ENCODE results near the gene METTL25. TPM values are rescaled to one million over a fixed set of nuclear protein-coding genes. Genes with fewer than 3 reads are reported as not detected.

Gene METTL25
- polyA plus RNA-seq, 1 donor = 9.4 TPM

- no peaks in the 10 kb centered on the region for H3K9me3 ChIP-seq (ENCODE audit: control insufficient read depth, low read depth, low read length)
These were observed 103.1 kb downstream of the METTL25 start for GRCh38 chr12:82461393-82461792.

DNA sequence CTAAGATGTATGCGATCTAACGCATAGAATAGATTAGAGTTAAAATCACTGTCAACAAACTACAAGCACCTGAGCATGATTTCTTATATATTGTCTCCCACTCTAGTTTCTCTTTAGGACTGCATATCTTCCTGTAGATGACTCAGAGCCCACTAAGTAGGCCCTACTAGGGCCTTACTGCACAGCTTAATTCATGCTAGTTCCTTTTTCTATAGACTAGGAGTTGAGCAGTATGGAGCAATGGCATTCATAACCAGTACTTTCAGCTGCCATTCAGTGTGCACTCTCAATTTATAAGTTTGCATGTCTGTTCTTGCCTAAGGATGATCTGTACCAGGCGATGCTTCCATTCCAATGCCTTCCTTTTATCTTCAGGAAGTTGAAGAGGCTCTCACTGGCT is 103.5 kb downstream of the METTL25 start:
- DNase-seq = no peak
- Histone ChIP-seq H3K36me3 (ENCODE audit: control insufficient read depth, insufficient read depth, low read length) (peaks cover 6% of the 10 kb centered on the region), H3K9me3 (ENCODE audit: control insufficient read depth, low read depth, low read length) (no peaks in the 10 kb centered on the region), H3K4me1 (ENCODE audit: control insufficient read depth, insufficient read depth, low read length) (no peaks in the 10 kb centered on the region), H3K27me3 (ENCODE audit: control insufficient read depth, insufficient read depth, low read length) (no peaks in the 10 kb centered on the region), H3K27ac (ENCODE audit: low read length) (no peak overlapping the region), H3K4me3 (ENCODE audit: low read length) (no peak overlapping the region)
- WGBS (ENCODE audit: insufficient coverage, low lambda C conversion rate) = no CpG with 5 or more reads among the region's 3 CpGs

More at GRCh38 chr12:82461393-82461792, 103.1 kb downstream of the METTL25 start:
- no peak overlapping the region for H3K27ac ChIP-seq (ENCODE audit: low read length)
- WGBS (ENCODE audit: insufficient coverage, low lambda C conversion rate) = 43% methylated on average over 1 of the region's 1 CpG
- H3K27me3 ChIP-seq (ENCODE audit: control insufficient read depth, insufficient read depth, low read length) = no peaks in the 10 kb centered on the region
- H3K4me3 ChIP-seq (ENCODE audit: low read length) = no peak overlapping the region
- H3K36me3 ChIP-seq (ENCODE audit: control insufficient read depth, insufficient read depth, low read length) = peaks cover 6% of the 10 kb centered on the region
- DNase-seq = no peak
- H3K4me1 ChIP-seq (ENCODE audit: control insufficient read depth, insufficient read depth, low read length) = no peaks in the 10 kb centered on the region

DNA sequence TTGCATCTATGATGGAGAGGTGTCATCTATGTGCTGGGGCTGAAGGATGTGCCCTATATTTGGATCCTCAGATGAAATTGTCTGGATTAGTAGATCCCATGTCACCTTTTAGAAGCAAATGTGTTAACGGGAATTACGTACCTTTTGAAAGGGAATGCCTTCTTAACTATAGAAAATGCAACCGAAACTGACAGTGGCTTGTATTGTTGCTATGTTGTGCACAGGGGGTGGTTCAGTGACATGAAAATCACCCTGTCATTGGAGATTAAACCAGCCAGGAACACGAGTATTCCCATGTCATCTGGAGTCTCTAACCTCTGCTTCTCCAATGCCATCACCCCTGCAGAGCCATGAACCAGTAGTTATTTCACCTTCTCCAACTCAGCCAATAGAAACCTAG is 110.2 kb downstream of the METTL25 start:
- no peak for DNase-seq
- no peak overlapping the region for H3K27ac ChIP-seq (ENCODE audit: low read length)
- no peak overlapping the region for H3K4me3 ChIP-seq (ENCODE audit: low read length)
- H3K36me3 ChIP-seq (ENCODE audit: control insufficient read depth, insufficient read depth, low read length) = peaks cover 12% of the 10 kb centered on the region
- H3K27me3 ChIP-seq (ENCODE audit: control insufficient read depth, insufficient read depth, low read length) = no peaks in the 10 kb centered on the region
- 100% methylated on average over 1 of the region's 4 CpGs for WGBS (ENCODE audit: insufficient coverage, low lambda C conversion rate)
- peaks cover 3% of the 10 kb centered on the region for H3K9me3 ChIP-seq (ENCODE audit: control insufficient read depth, low read depth, low read length)
- no peaks in the 10 kb centered on the region for H3K4me1 ChIP-seq (ENCODE audit: control insufficient read depth, insufficient read depth, low read length)

DNA sequence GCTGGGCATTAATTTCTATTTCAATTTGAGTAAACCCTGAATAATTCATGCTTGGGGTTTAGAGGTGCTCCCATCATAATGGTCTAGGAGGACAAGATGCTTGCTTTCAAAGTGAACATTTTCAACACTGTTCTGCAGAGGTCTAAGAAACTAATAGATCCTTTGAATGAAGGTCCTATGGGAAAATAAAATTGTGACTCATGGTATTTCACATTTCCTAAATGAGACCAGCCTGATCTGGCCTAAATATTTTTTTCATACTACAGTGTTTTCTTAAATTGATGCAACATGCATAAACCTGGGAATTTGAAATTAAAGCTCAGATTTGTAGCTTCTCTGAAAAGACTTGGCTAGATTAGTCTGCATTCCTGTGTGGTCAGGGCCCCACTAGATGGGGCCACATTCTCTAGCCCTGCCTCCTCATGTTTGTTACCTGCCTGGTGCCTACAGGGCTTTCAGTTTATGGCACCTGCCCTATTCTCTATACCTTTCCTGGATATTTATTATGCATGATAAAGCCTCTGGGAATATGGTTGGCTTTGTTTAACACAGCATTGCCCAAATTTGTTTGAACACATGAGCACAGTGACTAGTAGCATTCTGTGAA is 112.7 kb downstream of the METTL25 start:
- Histone ChIP-seq H3K4me1 (ENCODE audit: control insufficient read depth, insufficient read depth, low read length) (no peaks in the 10 kb centered on the region), H3K9me3 (ENCODE audit: control insufficient read depth, low read depth, low read length) (peaks cover 3% of the 10 kb centered on the region), H3K4me3 (ENCODE audit: low read length) (no peak overlapping the region), H3K27ac (ENCODE audit: low read length) (no peak overlapping the region), H3K27me3 (ENCODE audit: control insufficient read depth, insufficient read depth, low read length) (no peaks in the 10 kb centered on the region), H3K36me3 (ENCODE audit: control insufficient read depth, insufficient read depth, low read length) (peaks cover 17% of the 10 kb centered on the region)
- DNase-seq = no peak

GRCh38 chr12:82473111-82473754 is 114.9 kb downstream of the METTL25 start:
- Histone ChIP-seq H3K4me1 (ENCODE audit: control insufficient read depth, insufficient read depth, low read length) (no peaks in the 10 kb centered on the region), H3K27ac (ENCODE audit: low read length) (no peak overlapping the region), H3K4me3 (ENCODE audit: low read length) (no peak overlapping the region), H3K27me3 (ENCODE audit: control insufficient read depth, insufficient read depth, low read length) (no peaks in the 10 kb centered on the region), H3K9me3 (ENCODE audit: control insufficient read depth, low read depth, low read length) (peaks cover 3% of the 10 kb centered on the region), H3K36me3 (ENCODE audit: control insufficient read depth, insufficient read depth, low read length) (peaks cover 17% of the 10 kb centered on the region)
- DNase-seq = no peak
- WGBS (ENCODE audit: insufficient coverage, low lambda C conversion rate) = no CpG with 5 or more reads among the region's 8 CpGs

- H3K4me3 ChIP-seq (ENCODE audit: low read length) = no peak overlapping the region
- no CpG with 5 or more reads among the region's 2 CpGs for WGBS (ENCODE audit: insufficient coverage, low lambda C conversion rate)
- no peak for DNase-seq
- H3K27me3 ChIP-seq (ENCODE audit: control insufficient read depth, insufficient read depth, low read length) = no peaks in the 10 kb centered on the region
- H3K9me3 ChIP-seq (ENCODE audit: control insufficient read depth, low read depth, low read length) = peaks cover 3% of the 10 kb centered on the region
- peaks cover 14% of the 10 kb centered on the region for H3K36me3 ChIP-seq (ENCODE audit: control insufficient read depth, insufficient read depth, low read length)
- H3K27ac ChIP-seq (ENCODE audit: low read length) = no peak overlapping the region
- no peaks in the 10 kb centered on the region for H3K4me1 ChIP-seq (ENCODE audit: control insufficient read depth, insufficient read depth, low read length)
These were observed 116.0 kb downstream of the METTL25 start for GRCh38 chr12:82474181-82474797.

- Histone ChIP-seq H3K4me1 (ENCODE audit: control insufficient read depth, insufficient read depth, low read length) (no peaks in the 10 kb centered on the region), H3K4me3 (ENCODE audit: low read length) (no peak overlapping the region), H3K9me3 (ENCODE audit: control insufficient read depth, low read depth, low read length) (peaks cover 3% of the 10 kb centered on the region), H3K36me3 (ENCODE audit: control insufficient read depth, insufficient read depth, low read length) (peaks cover 12% of the 10 kb centered on the region), H3K27me3 (ENCODE audit: control insufficient read depth, insufficient read depth, low read length) (no peaks in the 10 kb centered on the region), H3K27ac (ENCODE audit: low read length) (no peak overlapping the region)
- WGBS (ENCODE audit: insufficient coverage, low lambda C conversion rate) = 100% methylated on average over 1 of the region's 2 CpGs
- DNase-seq = no peak
These were observed 116.5 kb downstream of the METTL25 start for GRCh38 chr12:82474798-82475184.

DNA sequence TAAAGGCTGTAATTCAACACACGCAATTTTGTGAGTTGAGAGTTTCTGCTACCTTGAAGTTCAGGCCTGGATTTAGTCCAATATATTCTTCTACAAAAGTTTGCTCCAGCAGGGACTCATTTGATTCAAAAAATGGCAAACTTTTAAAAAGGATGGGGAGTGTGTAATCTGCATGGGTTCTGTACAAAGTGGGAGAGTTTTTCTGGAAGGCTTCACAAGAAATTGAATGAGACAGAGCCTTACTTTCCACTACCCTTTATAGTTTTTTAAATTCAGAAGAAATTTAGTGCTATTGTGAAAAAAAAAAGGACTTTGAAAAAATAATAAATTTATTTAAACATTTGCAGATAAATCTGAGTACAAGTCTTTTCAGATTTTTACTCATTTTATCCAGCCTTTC is 116.9 kb downstream of the METTL25 start:
- Histone ChIP-seq H3K36me3 (ENCODE audit: control insufficient read depth, insufficient read depth, low read length) (peaks cover 12% of the 10 kb centered on the region), H3K4me1 (ENCODE audit: control insufficient read depth, insufficient read depth, low read length) (no peaks in the 10 kb centered on the region), H3K27ac (ENCODE audit: low read length) (no peak overlapping the region), H3K9me3 (ENCODE audit: control insufficient read depth, low read depth, low read length) (peaks cover 3% of the 10 kb centered on the region), H3K4me3 (ENCODE audit: low read length) (no peak overlapping the region), H3K27me3 (ENCODE audit: control insufficient read depth, insufficient read depth, low read length) (no peaks in the 10 kb centered on the region)
- no CpG with 5 or more reads among the region's 1 CpG for WGBS (ENCODE audit: insufficient coverage, low lambda C conversion rate)
- DNase-seq = no peak

DNA sequence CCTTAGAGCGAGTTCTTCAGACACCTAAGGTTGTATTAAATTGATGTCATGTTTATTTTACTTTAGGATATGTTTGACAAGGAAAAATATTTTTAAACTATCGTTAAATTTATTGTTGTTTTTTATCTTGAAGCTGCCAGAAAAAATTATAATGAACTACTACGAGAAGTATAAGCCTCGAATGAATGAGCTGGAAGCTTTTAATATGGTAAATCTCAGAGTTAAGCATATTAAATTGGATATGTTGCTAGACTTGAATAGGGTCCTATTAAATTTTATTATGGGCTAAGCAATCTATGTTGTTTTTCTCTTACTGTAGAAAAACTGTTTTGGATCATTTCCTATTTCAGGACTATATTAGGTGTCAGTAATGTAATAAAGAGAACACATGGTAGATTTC is 118.2 kb downstream of the METTL25 start:
- DNase-seq = no peak
- no peak overlapping the region for H3K27ac ChIP-seq (ENCODE audit: low read length)
- WGBS (ENCODE audit: insufficient coverage, low lambda C conversion rate) = 69% methylated on average over 3 of the region's 4 CpGs
- H3K9me3 ChIP-seq (ENCODE audit: control insufficient read depth, low read depth, low read length) = peaks cover 3% of the 10 kb centered on the region
- no peaks in the 10 kb centered on the region for H3K4me1 ChIP-seq (ENCODE audit: control insufficient read depth, insufficient read depth, low read length)
- peaks cover 12% of the 10 kb centered on the region for H3K36me3 ChIP-seq (ENCODE audit: control insufficient read depth, insufficient read depth, low read length)
- no peaks in the 10 kb centered on the region for H3K27me3 ChIP-seq (ENCODE audit: control insufficient read depth, insufficient read depth, low read length)
- H3K4me3 ChIP-seq (ENCODE audit: low read length) = no peak overlapping the region

- Histone ChIP-seq H3K4me3 (ENCODE audit: low read length) (no peak overlapping the region), H3K9me3 (ENCODE audit: control insufficient read depth, low read depth, low read length) (peaks cover 7% of the 10 kb centered on the region), H3K27me3 (ENCODE audit: control insufficient read depth, insufficient read depth, low read length) (no peaks in the 10 kb centered on the region), H3K36me3 (ENCODE audit: control insufficient read depth, insufficient read depth, low read length) (no peaks in the 10 kb centered on the region), H3K27ac (ENCODE audit: low read length) (no peak overlapping the region), H3K4me1 (ENCODE audit: control insufficient read depth, insufficient read depth, low read length) (no peaks in the 10 kb centered on the region)
- WGBS (ENCODE audit: insufficient coverage, low lambda C conversion rate) = no CpG with 5 or more reads among the region's 1 CpG
- no peak for DNase-seq
These were observed 121.2 kb downstream of the METTL25 start for GRCh38 chr12:82479511-82479910.

DNA sequence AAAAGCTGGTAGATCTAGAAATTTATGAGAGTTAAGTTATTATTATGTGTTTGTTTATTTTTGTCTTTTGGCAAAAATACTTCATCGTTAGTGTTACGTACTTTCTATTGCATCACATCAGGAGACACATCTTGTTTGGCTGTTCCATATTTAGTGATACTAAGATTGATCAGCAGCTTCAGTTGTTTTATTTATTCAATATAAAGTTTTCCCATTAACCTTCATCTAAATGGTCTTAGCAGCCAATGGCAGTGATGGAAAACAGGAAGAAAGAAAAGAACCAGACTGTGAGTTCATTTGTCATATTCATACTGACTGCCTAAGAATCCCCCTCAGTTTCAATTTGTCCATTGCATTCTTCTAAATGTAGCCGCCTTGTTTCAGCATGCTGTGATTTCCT is 122.3 kb downstream of the METTL25 start:
- no CpG with 5 or more reads among the region's 3 CpGs for WGBS (ENCODE audit: insufficient coverage, low lambda C conversion rate)
- no peaks in the 10 kb centered on the region for H3K27me3 ChIP-seq (ENCODE audit: control insufficient read depth, insufficient read depth, low read length)
- H3K9me3 ChIP-seq (ENCODE audit: control insufficient read depth, low read depth, low read length) = peaks cover 7% of the 10 kb centered on the region
- H3K27ac ChIP-seq (ENCODE audit: low read length) = no peak overlapping the region
- no peak overlapping the region for H3K4me3 ChIP-seq (ENCODE audit: low read length)
- DNase-seq = no peak
- no peaks in the 10 kb centered on the region for H3K4me1 ChIP-seq (ENCODE audit: control insufficient read depth, insufficient read depth, low read length)
- no peaks in the 10 kb centered on the region for H3K36me3 ChIP-seq (ENCODE audit: control insufficient read depth, insufficient read depth, low read length)

All from large intestine (tissue), 3 donors.